Measurements from ENCODE around the gene MARK3.

MARK3 gene

DNA sequence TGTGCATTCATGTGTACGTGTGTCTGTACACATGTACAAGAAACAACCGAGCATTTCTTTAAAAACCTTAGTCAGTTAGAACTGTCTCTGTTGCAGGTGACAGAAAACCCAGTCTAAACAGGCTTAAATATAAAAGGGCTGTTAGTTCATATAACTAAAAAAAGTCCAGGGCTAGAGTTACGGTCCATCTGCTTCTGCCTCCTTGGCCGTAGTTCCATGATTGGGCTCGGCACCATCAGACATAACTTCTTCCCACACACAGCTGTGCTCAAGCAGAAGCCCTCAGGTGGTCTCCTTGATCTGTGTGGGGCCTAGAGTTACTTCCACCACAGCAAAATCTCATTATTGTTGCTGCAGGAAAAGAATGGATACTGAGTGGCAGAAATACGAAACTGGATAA, 102.9 kb downstream of the MARK3 start:
- no peak for DNase-seq (ENCODE audit: low read depth in 2 of 2)

DNA sequence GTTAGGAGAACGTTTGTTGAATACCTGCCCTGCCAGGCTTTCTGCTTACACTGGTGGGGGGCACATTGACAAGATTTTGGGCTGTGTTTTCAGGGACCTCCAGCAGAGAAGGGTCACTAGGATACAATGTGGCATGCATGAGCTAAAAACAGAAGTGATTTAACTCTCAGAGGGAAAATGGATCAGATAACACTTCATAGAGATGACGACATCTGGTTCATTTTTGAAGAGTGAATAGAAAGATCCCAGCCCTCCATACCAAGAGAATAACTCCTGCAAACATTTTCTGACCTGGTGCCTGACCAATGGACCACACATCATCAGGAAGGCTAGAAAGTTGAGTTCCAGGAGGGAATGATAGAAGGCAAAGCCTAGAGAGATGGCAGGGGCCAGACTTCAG, 103.7 kb downstream of the MARK3 start:
- no peak for DNase-seq (ENCODE audit: low read depth in 2 of 2)

DNA sequence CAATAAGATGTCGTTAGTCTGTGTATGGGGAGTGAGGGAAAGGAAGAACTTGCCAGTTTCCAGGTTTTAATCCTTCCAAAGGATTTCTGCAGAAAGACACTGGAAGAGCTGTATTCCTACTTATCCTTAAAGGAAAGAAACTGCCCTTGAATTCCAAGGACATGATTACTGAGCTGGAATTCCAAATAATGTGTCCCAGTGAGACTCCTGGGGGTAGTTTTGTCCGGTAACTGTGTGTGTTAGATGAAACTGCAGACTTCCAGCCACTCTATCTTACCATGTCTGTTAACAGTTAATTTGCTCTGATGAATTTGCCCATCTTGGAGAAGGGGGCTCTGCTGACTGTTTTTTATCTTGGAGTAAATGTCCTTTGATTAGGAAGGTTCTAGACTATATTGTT, 104.4 kb downstream of the MARK3 start:
- no peak for DNase-seq (ENCODE audit: low read depth in 2 of 2)

DNA sequence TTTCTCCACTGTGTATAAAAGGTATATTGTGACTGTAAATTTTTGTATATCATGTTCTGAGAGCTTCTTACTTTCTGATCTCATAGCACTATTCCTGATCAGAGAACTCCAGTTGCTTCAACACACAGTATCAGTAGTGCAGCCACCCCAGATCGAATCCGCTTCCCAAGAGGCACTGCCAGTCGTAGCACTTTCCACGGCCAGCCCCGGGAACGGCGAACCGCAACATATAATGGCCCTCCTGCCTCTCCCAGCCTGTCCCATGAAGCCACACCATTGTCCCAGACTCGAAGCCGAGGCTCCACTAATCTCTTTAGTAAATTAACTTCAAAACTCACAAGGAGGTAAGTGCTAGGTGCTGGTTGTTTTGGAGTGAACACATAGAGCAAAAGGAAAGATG, 106.5 kb downstream of the MARK3 start:
- no peak for DNase-seq (ENCODE audit: low read depth in 2 of 2)

DNA sequence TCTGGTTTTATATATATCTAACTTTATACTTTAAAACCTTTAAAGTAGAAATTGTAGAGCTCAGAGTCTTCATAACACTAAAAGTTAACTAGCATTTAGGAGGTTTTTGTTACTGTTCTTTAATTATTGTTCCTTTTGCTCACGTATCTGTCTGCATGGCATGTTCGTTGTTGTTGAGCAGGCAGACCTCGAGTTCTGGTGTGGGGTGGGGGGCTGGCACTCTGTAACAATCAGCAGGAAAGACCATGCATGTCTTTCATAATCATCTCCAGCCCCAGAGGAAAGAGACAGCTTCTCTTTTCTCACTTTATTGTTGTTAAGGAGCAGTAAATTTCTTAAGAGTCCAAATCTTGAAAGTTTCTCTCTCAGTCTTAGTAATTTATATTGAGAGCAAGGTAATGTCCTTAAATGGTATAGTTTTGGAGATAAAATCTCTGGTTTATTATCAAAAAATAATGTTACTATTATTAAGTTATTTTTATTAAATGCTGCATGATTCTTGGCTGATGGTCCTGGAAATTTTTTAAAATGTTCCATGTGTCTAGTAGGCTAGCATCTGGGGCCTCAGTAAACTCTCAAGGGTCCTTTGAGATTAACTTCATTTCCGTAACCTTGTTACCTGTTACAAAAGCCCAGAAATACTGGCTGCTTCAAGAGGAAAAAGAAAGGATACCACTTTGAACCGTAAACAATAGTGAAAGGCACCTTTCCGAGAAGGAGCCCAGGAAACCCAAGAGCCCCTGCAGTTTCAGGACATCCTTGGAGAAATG, 107.1 kb downstream of the MARK3 start:
- DNase-seq (ENCODE audit: low read depth in 2 of 2): no peak

DNA sequence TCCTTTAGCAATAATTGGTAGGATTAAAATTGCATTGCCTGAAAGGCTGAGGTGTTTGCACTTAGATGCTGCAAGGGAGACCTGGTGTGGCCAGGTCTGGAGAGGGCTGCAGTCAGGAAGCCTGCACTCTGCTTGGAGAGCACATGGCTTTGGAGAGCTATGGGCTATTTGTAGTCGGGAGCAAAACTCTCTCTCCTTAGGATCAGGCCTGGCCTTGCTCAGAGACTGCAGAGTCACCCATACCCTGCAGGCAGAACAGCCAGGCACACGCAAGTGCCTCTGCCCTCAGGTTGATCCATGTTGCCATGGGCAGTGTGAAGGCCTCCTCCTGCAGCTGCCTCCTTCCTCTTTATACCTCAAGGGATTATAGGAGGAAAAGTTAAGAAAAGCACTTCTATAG, 110.6 kb downstream of the MARK3 start:
- no peak for DNase-seq (ENCODE audit: low read depth in 2 of 2)

DNA sequence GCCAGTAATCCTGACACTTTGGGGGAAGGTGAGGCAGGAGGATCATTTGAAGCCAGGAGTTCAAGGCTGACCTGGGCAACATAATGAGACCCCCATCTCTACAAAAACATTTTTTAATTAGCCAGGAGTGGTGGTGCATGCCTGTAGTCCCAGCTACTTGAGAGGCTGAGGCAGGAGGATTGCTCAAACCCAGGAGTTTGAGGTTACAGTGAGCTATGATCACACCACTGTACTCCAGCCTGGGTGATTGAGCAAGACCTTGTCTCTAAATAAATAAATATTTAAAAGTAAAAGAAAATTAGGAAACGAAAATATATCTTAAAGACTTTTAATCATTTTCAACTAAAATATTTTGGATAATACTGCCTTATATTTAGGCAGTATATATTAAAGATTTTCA, 111.6 kb downstream of the MARK3 start:
- DNase-seq (ENCODE audit: low read depth in 2 of 2): no peak

DNA sequence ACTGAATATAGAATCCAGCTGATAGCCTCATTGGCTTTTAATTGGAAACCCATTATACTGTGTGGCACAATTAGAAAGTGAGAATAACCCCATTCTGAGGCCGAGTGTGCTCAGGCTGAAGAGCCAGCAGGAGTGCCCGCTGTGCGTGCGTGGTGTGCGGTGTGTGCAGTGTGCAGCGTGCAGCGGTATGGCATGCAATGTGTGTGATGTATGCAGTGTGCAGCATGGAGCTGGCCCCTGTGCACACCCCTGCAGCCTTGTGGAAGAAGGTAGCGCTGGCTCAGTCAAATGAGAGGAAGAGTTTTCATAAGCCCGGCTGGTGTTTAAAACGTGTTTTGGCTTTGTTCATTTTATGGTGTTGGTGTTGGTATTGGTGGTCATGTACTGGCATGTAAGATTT, 114.5 kb downstream of the MARK3 start:
- no peak for DNase-seq (ENCODE audit: low read depth in 2 of 2)

DNA sequence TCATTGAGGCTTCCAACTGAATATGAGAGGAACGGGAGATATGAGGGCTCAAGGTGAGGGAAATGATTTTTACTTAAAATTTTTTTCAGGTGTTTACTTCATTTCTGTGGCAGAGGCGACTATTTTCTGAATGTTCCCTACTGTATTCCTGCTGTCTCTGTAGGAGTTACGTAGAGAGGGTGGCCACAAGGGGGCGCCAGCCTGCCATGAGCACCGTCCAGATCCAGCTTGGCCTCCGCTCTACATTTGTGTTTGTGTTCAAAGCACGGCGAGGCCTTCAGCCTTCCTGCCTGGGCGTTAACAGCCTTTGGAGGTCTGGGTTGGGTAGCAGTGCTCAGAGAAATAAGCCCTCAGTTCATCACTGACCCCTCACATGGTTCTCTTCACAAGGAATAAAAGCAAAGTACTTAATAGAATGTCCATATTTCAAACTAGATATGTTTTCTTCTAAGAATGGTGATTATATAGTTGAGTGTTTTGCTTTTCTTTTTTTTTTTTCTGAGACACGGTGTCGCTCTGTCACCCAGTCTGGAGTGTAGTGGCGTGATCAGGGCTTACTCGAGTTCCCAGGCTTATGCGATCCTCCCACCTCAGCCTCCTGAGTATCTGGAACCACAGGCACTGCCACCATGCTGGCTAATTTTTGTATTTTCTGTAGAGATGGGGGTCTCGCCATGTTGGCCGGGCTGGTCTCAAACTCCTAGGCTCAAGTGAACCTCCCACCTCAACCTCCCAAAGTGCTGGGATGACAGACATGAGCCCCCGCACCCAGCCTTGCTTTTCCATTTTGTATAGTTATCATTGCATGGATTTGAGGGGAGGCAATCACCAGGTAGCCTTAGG, 115.2 kb downstream of the MARK3 start:
- DNase-seq (ENCODE audit: low read depth in 2 of 2): peak; percentile 64 to 76

DNA sequence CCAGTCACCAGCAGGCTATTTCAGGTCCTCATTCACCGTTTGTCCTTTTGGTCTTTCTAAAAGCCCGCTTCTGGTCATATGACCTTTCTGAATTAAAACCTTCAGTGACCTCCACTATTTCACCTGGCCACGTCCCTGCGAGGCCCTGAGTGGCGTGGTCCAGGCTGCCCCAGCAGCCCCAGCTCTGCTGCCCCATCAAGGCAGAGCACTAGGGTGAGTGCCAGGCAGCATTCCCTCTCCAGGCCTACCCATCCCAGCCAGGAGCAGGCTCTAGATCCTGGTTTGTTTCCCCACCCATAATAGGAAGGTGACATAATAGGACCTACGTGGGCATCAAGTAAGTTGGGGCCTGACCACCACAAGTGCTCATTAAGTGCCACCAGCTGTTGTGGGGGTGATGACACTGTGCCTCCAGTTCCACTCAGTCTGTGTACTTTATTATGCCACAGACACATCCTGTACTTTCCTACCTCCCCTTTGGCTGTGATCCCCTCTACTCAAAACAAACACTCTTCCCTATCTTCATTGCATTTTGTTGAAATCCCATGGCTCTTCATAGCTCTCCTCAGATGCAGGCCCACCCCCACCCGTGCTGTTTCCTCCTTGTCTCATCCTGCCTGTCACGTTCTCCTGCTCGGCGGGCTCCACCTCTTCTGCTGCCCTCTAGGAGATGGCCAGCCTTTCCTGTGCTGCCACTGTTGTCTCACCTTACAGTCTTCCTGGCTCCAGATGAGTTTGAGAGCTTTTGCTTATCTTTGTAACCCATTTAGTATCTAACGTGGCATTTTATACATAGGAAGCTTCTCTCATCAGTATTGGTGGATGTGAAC, 116.0 kb downstream of the MARK3 start:
- no peak for DNase-seq (ENCODE audit: low read depth in 2 of 2)

DNA sequence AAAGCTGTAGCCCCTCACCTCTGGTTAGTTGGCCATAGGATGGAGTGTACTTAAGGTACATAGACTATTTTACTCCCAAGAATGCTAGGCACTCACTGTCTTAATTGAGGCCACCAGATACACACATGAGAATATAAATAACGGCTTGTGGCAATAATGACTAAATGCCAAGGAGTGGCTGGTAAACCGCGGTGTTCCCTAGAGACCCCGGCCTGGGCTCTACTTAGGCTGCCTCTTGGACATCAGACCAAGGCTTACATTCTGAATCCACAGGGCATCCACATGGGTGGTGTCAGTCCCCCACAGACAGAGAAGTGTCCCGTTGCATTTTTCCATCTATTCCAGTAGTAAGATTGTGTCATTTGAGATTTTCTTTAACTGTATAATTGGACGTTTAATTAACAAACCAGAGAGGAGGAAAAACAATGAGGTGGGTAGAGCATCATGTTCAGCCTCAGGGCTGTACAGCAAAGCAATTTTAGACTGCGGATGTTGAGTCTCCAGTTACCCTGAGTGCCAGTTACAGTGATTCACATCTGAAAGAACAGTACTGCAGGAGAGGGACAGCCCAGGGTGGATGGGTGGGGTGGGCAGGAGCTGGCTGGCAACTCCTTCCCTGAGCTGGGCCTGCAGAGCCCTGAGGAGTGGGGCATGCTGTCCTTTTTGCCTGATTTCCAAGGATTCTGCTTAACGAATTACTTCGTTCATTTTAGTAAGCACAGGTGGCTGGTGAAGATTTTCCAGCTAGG, 116.9 kb downstream of the MARK3 start:
- DNase-seq (ENCODE audit: low read depth in 2 of 2): no peak

DNA sequence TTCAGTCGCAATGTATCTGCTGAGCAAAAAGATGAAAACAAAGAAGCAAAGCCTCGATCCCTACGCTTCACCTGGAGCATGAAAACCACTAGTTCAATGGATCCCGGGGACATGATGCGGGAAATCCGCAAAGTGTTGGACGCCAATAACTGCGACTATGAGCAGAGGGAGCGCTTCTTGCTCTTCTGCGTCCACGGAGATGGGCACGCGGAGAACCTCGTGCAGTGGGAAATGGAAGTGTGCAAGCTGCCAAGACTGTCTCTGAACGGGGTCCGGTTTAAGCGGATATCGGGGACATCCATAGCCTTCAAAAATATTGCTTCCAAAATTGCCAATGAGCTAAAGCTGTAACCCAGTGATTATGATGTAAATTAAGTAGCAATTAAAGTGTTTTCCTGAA, 117.7 kb downstream of the MARK3 start:
- no peak for DNase-seq (ENCODE audit: low read depth in 2 of 2)

DNA sequence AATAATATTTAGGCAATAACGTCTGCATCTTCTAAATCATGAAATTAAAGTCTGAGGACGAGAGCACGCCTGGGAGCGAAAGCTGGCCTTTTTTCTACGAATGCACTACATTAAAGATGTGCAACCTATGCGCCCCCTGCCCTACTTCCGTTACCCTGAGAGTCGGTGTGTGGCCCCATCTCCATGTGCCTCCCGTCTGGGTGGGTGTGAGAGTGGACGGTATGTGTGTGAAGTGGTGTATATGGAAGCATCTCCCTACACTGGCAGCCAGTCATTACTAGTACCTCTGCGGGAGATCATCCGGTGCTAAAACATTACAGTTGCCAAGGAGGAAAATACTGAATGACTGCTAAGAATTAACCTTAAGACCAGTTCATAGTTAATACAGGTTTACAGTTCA, 118.1 kb downstream of the MARK3 start:
- DNase-seq (ENCODE audit: low read depth in 2 of 2): no peak

DNA sequence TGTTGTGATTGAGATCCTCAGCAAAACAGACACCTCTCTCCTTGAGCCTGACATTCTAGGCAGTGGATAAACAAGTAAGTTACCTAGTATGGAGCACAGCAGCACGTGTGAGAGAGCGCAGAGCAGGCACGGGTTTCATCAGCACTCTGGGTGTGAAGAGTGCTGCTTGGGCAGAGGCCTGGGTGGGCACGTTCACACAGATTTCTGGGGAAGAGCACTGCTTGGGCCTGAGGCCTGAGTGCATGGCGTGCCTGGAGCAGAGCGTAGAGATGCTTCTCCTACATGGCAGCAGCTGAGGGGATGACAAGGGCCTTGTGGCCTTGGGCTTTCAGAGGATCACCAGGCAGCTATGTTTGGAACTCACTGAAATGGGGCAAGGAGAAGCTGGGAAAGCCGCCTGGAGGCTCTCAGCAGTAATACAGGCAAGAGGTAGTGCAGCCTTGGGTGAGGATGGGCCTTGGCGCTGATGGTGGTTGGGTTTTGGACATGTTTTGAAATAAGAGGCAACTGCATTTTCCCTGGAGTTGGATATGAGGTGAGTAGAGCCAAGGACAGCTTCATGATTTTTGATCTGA, 119.9 kb downstream of the MARK3 start:
- no peak for DNase-seq (ENCODE audit: low read depth in 2 of 2)

DNA sequence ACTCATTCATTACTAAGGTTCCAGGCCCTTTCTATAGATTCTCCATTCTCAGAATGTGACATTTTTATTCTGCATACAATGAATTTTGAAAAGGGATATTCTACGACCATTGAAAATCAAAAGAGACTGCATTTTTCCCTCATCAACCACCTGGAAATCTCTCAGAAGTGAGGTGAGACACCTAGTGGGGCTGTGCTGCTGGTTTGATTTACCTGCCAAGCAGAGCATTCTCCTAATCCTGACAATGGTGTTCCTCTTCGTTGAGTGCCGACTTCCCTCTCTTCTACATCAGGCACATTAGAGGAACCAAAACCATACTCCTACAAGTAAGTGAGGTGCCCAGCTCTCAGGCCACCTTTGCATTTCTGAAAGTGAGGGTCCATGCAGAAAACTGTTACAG, 122.5 kb downstream of the MARK3 start:
- no peak for DNase-seq (ENCODE audit: low read depth in 2 of 2)

DNA sequence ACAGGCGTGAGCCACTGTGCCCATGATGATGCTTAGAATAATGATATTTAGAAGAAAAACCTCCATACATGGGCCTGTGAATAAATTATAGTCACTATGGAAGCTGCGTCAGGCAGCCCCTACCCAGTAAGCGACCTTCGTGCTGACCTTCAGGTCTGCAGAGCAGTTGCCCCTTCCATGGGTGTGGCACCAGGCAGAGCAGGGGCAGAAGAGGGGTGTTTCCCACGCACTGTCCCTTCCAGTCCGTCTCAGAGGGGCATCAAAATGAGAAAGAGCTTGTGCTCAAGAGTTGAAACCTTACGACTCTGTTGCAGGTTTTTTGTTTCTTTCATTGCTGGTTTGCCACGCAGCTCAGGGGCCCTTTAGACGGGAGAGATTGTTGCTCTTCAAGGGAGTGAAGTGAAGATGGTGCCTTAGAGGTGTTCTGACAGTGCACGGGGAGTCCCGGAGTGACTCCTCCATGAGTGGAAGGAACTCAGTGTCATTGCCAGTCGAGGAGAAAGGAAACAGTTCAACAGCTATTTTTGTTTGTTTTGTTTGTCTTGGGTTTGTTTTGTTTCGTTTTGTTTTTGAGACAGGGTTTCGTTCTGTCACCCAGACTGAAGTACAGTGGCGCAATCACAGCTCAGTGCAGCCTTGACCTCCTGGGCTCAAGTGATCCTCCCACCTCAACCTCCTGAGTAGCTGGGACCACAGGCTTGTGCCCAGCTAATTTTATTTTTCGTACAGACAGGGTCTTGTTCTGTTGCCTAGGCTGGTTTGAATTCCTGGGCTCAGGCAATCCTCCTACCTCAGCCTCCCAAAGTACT, 123.5 kb downstream of the MARK3 start:
- DNase-seq (ENCODE audit: low read depth in 2 of 2): no peak

DNA sequence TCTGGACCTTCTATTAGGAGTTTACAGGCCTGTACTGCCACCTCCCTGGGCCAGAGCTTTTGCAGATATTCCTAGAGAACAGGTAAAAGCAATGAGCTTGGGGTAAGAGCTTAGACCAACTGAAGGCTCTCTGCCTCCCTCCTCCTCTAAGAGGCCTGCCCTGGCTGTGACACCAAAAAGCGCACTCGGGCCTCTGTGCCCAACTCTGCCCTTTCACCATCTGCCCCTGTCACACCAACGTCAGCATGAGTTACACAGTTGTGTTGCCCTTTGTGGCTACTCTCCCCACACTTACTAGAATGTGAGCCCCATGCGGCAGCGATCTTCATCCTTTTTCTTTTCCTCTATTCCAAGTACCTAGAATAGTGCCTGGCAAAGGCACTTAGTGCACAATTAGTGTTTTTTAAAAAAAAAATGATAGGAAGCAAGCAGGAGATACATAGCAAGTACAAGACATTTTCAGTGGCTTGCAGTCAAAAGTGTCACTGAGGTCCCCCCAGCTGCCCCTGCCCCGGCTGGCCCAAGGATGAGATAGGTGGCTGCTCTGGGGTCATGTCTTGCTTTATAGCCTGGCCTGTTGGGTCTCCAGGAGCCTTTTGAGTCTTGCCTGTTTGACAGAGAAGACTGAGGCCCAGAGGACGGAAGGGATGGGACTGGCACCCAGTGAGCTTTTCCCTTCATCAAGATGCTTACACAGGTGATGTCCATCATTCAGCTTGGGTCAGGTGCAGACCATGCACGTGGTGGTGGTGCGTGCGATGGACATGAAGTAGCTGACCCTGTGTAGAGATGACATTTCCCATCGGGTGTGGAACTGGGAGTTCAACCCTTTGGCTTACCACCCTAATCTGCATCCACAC, 124.9 kb downstream of the MARK3 start:
- DNase-seq (ENCODE audit: low read depth in 2 of 2): no peak

DNA sequence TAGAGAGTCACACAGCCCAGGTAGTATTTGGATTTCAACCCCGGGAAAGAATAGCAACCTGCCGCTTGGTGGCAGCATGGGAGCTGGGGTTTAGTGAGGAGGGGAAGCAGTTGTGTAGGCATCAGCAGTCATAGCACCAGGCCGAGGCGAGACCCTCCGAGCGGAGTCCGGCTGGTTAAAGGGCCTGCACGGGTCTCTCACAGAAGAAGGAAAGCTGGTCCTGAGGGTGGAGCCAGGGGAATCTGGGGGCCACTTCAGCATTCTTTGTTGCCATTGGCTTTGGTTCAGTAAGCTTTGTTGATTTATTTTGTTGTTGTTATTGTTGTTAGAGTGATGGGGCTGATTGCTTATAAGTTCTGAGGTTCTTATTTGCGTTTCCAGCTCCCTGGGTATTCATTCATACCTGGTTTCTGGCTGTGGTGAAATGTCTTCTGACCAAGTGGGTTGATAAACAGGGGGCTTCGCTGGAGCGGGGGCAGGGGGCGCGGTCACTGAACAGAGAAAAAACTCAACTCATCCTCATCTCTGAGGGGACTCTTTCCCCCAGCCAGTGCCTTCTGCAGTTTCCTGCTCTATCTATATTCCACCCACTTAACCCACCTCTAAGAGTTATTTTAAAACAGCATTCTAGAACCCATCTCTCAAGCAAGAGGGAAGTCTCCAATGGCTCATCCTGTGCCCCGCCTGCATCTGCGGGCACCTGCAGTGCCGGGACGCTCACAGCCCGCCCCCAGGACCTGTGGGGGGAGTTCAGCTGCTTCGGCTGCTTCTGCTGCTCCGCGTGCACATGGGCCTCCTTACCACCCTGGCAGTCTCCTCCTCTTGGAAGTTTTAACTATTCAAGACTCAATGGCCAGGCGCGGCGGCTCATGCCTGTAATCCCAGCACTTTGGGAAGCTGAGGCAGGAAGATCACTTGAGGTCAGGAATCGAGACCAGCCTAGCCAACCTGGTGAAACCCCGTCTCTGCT, 125.8 kb downstream of the MARK3 start:
- DNase-seq (ENCODE audit: low read depth in 2 of 2): no peak
